OCI-LY7 (cell line): ENCODE measurements around the gene TEX13A.

Source experiments
- CTCF ChIP-seq: fragments of 200-600 bp; sonication (generic); conservative IDR thresholded peaks from 2 replicates; pipeline ENCODE4 v1.5.1; 2014; ENCODE audit warnings: mild to moderate bottlenecking, antibody characterized with exemption, low read length, moderate library complexity, mixed read lengths
- EZH2phosphoT487 ChIP-seq: fragments of 200-600 bp; sonication (generic); IDR thresholded peaks from 2 replicates; pipeline ENCODE4 v1.6.1; 2018; ENCODE audit warnings: low read depth, borderline replicate concordance, mild to moderate bottlenecking, mixed run types, antibody characterized with exemption, low read length, moderate library complexity, mixed read lengths

GRCh38 chrX:105211066-105211575, 9.4 kb downstream of the TEX13A start:
- no peak for TF ChIP-seq CTCF
- no peak for TF ChIP-seq EZH2phosphoT487
